Activated T-cell treated with anti-CD3 and anti-CD28 coated beads for 4 hours (primary cell): Measurements from ENCODE around the gene CCNL2.
"Not testable (repeated sequence)": the region's sequence is repeated elsewhere in the genome, so short reads cannot be mapped to it uniquely, and the experiment has no call there.

Experiments used
- DNase-seq: peaks from one replicate; pipeline ENCODE4 v3.0.0-alpha.2; 2020

The CCNL2 gene

DNA sequence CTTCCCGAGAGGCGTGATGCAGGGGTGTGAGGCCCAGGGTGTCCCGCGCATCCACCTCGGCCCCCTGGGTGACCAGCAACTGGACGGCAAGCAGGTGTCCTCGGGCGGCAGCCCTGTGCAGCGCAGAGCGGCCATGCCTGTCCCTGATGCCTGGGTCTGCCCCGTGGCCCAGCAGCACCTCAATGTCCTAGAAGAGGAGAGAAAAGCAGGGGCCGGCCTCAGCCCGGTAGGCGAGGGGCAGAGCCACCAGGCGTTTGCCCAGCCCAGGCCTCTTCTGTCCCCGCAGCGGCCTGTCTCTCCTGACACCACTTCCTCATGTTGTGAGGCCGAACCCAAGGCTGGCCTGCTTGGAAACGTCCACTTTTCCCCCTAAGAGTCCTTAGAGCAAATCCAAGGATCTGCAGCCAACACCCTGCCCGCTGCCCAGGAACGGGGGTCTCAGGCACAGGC lies 20.3 kb upstream of the CCNL2 start:
- no peak for DNase-seq

DNA sequence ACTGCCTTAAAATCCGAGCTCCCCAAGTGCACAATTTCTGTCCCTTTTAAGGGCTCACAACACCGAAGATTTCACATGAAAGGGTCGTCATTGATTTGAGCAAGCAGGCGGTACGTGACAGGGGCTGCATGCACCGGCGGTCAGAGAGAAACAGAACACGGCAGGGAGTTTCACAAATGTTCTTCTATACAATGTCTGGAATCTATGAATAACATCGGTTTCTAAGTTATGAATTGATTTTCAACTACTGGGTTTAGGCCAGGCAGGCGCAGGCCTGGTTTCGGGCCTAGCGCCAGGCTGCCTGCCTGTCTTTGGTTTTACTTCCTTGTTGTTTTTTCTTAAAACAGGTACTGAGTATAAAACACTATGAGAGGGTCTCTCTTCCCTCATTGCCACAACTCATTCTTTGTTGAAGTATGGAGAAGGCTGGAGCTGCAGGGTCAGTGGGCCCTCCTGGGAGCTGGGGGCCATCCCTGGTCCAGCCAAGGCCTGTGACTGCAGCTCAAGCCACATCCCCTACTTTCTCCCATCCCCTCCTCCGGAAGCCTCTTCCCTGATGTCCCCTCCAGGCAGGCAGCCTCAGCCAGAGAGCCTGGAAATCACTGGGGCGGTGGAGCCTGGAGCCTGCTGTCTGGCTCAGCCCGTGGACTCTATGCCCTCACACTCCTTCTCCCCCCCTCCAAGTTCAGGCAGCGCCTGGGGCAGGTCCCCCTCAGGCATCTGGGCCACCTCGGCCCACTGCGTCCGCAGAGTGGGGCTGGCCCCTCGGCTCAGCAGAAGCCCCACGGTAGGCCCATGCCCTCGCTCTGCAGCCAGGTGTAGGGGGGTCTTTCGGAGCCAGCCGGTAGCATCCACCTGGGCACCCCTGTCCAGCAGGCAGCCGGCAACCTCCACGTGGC lies 19.6 kb upstream of the CCNL2 start:
- no peak for DNase-seq

DNA sequence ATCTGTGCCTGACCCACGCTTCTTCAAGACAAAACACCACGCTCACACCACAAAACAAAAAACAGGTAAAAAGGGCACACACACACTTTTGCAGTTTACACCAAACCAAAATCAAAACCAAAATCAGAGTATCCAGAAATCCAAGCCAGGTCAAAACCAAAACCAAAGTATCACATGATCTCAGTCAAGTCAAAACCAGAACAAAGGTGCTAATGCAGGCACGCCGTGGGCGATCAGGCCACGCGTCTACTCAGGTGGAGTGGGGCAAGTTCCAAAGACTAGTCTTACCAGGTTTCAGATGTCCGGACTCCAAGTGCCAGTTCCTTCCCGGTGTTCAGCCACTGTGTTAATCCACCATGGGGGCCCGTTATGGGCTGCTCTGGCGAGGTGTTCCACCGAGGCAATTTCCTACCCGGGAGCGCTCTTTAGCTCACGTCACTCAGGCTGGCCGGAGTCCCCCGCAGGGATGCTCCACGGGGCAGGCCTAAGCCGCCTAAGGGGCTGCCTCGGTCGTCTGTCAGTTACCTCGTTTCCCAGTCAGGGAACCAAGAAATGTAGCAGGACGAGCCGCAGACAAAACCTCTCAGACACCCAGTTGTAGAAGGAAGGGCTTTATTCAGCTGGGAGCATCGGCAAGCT lies 18.8 kb upstream of the CCNL2 start:
- not testable (repeated sequence) for DNase-seq

DNA sequence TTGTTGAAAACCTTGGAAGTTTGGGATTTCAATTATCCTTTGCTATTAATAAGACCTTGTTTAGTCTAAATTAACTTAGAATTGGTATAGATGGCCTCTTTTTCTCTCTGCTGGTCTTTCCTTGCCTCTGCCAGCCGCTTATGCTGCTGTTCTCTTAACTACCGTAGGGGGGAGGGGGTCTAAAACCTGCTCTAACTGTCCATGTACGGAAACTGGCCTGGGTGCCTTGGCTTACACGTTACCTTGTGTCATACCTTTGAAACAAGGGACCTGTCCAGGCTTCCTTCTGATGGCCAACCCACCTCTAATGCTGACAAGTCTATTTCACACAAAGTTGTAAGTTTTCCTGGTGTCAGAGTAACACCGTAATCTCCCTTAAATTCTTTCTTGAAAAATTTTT lies 18.3 kb upstream of the CCNL2 start:
- DNase-seq: not testable (repeated sequence)

DNA sequence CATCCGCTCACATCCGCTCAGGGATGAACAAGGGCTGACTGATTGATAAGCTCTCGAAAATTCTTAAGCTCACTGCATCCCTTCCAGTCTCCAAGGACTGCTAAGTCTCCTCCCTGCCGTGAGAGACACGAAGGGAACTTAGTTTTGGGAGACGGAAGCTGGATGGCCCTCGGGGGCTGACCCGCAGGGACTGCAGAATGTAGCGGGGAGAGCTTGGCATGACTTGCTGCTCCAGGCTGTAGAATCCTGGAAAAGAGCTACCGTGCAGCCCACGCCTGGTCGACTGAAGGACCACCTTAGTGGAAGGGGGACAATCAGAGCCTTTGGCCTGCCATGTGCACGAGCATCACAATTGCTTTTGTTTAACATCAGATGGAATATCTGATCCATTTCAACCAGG lies 16.6 kb upstream of the CCNL2 start:
- no peak for DNase-seq

DNA sequence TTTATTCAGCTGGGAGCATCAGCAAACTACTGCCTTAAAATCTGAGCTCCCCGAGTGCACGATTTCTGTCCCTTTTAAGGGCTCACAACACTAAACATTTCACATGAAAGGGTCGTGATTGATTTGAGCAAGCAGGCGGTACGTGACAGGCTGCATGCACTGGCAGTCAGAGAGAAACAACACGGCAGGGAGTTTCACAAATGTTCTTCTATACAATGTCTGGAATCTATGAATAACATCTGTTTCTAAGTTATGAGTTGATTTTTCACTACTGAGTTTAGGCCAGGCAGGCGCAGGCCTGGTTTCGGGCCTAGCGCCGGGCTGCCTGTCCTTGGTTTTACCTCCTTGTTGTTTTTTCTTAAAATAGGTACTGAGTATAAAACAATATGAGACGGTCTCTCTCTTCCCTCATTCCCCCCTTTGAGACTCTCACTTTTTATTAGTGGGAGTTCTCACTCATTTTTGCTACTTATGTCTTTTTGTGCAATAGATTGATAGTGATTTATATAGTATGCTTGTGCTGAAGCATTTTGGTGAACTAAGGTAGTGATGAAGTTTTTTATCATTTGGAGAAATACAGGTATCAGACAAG lies 13.3 kb upstream of the CCNL2 start:
- DNase-seq: not testable (repeated sequence)

DNA sequence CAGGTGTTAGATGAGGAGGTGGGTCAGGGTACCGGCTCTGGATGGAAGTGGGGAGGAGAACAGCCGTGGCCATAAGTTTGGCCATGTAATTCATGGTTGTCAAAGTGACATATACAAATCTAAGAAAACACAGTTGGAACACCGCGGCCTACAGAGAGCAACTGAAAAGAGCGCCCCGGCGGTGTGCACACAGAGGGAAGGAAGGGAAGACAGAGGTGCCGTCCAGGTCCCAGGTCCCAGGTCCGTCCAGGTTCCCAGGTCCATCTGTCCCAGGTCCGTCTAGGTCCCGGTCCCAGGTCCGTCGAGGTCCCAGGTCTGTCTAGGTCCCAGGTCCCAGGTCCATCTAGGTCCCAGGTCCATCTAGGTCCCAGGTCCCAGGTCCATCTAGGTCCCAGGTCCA lies 12.5 kb upstream of the CCNL2 start:
- no peak for DNase-seq

DNA sequence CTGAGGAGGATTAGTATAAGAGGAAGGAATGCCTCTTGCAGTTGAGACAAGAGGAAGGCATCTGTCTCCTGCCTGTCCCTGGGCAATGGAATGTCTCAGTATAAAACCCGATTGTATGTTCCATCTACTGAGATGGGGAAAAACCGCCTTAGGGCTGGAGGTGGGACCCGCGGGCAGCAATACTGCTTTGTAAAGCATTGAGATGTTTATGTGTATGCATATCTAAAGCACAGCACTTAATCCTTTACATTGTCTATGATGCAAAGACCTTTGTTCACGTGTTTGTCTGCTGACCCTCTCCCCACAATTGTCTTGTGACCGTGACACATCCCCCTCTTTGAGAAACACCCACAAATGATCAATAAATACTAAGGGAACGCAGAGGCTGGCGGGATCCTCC lies 11.1 kb upstream of the CCNL2 start:
- not testable (repeated sequence) for DNase-seq

DNA sequence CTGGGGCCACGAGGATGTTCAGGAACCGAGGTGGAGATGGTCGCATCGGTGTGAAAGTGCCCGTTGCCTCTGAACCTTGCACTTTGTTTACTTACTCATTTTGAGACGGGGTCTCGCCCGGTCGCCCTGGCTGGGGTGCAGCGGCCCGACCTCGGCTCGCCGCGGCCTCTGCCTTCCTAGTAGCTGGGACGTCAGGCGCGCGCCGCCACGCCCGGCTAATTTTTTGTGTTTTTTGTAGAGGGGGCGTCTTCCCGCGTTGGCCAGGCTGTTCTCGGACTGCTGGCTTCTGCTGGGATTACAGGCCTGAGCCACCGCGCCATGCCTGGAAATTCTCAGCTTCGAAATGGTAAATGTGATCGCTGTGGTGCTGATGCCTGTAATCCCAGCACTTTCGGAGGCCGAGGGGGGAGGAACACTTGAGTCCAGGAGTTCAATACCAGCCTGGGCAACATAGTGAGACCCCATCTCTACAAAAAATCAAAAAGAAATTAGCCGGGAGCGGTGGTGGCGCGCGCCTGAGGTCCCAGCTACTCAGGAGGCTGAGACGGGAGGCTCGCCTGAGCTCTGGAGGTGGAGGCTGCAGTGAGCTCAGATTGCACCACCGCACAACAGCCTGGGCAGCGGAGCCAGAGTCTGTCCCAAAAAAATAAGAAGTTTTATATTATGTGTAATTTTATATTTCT lies 8.6 kb upstream of the CCNL2 start:
- no peak for DNase-seq

DNA sequence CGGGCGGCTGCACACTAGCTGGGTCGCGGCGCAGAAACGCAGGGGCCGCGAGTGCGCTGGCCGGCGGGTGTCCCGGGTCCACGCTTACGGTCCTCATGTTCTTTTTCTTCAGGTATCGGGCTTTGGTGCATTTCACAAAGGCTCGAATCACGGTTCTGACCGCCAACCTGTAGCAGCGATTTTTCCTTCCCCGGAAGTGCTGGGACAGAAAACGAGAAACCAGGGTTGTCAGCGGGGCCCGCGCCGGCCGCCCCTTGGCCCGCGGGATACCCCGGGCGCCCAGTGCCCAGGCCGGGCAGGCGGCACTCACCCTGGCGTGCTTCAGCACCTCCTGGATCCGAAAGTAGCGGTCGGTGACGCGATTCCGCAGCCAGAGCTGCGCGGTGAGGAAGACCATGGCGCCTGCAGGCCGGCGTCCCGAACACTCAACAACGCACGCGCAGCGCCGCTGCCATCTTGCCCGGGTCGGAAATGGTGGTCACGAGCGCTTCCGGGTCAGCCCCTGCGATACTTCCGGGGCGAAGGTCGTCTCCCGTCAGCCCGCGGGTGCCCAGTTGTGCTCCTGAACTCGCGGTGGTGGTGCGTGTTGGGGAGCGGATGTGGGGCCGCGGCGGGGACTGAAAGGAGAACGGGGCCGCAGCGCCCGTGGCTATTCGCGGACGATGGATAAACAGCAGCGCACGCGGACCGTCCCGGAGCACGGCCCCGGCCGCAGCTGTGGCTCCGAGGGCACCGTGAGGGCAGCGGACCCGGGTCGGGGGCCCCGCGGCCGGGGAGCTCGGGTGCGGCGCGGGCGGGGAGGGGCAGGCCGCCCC lies 7.9 kb upstream of the CCNL2 start, which contains the start of gene MRPL20:
Gene MRPL20, minus strand, starts transcription at position 473 of the 815 bp plus-strand sequence. Its CDS starts 76 bp downstream, at position 397.
- peak; percentile 92 for DNase-seq

DNA sequence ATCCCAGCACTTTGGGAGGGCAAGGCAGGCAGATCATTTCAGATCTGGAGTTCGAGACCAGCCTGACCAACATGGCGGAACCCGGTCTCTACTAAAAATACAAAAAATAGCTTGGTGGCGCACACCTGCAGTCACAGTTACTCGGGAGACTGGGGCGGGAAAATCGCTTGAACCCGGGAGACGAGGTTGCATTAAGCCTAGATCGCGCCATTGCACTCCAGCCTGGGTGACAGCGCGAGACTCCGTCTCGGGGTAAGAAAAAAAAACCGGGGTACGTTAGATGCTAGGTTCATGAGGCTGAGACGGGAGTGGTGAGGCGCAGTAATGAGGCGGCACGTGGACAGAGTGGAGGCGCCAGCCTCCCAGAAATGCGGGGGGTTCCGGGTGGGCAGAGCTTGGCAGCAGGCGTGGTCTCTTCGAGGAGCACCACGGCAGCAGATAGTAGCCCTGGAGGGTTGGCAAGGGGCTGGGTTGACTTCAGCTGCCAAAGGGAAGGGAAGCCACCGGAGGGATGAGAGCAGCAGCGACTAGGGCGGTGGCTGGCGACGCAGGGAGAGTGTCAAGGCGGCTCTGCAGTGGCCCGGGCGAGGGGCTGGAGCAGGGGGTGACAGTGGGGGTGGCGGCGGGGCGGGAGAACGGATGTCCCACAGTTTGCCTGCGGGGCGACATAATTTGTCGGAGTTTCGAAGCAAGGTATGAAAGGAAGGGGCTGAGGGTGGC lies 7.1 kb upstream of the CCNL2 start:
- DNase-seq: no peak

DNA sequence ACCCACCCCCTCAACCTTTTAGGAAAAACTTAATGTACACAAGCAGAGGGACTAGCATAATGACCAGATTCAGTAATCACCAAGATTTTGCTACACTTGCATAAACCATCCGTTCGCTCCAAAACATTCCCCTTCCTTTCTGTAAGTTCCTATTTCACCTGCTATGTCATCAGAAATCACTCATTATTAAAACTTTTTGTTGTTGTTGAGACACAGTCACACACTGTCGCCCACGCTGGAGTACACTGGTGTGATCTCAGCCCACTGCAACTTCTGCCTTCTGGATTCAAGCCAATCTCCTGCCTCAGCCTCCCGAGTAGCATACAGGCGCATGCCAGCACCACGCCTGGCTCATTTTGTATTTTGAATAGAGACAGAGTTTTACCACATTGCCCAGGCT lies 4.5 kb upstream of the CCNL2 start:
- DNase-seq: no peak

DNA sequence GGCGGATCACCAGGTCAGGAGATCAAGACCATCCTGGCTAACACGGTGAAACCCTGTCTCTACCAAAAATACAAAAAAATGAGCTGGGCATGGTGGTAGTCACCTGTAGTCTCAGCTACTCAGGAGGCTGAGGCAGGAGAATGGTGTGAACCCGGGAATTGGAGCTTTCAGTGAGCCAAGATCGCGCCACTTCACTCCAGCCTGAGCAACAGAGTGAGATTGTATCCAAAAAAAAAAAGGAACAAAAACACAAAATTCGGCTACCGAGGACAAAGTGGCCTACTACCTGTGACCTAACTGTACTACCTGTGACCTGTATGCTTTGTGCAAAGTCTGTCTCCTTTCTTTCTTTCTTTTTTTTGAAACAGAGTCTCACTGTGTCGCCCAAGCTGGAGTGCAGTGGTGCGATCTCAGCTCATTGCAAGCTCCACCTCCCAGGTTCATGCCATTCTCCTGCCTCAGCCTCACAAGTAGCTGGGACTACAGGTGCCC lies 3.8 kb upstream of the CCNL2 start:
- not testable (repeated sequence) for DNase-seq

DNA sequence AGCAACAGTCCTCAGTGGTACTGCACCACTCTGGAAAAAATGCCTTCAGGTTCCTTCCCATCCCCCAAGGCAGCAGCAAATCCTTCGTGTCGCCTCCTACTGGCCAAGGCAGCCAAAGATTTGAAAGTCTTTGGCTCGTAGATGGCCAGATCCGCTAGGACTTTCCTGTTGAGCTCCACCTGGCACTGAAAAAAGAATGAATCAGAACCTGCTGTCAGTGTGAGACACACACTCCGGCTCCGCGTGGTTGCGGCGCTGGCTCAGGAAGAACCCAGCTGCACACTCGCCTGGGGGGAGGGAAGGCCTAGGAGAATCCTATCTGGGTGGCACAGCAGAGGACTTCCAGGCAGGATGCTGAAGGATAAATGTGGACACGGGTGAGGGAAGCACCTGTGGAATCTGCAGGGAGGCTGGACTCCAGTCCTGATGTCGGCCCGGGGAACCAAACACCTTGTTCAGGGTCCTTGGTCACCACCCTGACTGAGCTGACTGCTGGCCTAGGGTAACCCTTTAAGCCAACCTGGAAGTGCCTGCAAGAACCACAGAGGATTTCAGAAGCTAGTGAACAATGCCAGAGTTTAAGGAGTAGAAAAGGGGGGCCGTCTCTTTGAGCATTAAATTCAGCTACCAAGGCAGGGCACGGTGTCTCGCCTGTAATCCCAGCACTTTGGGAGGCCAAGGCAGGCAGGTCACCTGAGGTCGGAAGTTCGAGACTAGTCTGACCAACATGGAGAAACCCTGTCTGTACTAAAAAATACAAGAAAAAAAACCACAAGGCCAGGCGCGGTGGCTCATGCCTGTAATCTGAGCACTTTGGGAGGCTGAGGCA lies 3.2 kb upstream of the CCNL2 start:
- DNase-seq: no peak

DNA sequence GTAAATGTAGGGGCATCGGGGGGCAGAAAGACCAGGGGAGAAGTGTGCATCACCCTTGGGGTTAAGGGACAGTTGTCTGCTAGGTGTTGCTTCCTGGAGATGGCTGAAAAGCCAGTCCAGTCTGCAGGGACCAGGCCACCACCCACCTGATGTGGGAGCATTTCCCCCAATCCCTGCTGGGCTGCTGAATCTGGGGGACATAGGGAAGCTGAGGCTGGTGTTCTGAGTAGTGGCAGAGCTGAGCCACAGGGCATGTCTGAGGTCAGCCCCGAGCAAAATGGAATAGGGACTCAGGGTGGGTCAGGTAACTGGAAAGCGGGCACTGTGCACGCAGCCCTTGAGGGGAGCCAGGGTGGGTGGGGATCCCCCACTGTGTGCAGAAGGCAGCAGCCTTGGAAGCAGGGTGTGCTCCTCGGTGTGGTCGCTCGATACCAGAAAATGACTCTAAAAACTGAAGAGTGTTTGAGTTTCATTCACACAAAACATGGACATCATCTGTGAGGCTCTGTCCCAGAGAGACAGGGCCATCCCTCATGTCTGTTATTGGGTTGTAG lies 2.4 kb upstream of the CCNL2 start:
- DNase-seq: no peak

DNA sequence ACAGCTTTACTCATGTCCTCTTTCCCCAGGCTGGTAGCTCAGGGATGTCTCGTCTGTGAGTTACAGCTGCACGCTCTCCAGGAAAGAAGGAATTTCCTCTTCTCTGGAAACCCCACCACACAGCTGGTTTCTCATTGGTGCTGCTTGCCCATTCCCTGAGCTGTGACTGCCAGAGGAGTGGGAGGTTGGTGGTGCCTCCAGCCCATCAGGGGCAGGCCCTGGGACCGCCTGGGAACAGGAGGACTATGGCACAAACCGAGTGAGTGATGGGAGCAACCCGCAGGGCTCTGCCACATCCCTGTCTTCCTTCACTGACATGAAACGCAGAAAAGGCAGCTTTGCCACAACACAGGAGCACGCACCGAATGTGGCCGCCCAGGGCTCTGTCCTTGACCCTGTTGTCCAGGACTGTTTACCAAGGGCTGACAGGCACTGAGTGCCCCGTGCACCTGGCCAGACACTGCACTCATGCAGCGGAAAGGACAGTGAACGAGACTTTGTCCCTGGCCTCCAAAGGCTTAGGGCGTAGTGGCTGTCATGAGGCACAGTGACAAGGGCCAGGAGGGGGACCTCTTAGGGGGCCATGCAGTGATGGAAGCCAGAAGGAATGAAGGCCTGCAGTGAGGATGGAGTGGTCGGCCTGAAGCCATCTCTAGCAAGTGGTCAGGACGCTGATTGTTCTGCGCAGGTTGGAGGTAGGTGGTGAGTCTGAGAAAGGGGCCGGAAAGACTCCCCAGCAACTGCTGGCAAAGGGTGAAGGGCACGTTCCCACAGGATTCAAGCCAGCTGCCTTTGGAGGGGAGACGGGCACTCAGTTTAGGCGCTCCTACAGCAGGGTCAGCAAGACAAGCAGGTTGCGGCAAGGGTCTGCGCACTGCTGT lies 1.7 kb upstream of the CCNL2 start:
- DNase-seq: no peak

DNA sequence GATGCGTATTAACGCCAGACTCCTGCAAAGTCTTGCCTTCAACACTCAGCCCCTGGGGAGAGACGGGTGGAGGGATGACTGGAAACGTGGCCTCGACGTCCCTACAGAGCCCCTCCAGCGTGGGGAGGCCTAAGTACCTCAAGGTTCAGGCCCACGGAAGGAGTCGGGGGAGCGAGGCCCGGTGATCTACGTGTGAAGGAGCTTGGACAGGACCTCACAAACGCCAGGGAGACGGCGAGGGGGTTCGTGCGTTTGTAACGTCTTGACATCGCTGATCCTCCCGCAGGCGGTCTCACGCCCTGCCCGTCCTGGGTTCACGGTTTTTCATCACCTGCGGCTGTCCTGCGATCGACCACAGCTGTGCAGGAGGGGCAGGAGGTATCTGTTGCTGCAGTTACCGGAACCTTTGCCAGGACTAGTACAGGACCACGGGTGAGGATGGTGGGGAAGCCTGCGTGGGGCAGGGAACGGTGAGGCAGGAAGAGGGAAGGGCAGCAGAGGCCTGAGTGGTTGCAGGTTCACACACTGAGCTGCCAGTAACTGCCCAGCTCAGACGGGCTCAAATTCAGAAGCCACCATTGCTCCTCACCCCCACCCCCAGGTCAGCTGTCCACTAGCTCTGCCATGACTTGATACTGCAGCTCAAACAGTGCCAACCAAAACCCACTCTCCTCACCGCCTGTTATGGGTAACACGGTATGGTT lies 889 bp upstream of the CCNL2 start:
- DNase-seq: no peak

DNA sequence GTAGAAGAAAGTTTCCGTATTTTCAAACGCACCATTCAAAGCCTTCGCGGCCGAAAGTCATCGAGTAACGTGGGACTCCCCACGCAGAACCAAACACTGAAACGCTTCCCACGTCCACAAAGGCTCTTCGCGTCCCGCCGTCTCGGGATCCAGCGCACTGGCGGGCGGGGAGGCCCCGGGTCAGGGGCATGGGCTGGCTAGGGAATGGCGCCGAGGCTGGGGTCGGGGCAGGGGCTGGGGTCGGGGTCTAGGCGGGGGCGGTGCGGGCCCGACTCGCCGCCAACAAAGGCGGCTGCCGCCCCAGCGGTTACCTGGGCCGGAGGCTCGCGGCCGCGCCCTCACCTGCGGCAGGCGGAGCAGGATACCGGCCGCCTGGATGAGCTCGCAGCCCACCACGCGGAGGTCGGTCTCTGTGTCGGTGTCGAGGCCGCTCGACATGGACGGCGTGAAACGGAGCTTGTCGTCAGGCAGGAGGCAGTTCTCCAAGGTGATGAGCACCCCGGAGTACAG lies 403 bp downstream of the CCNL2 start:
- DNase-seq: no peak
